Right lobe of liver (tissue), 6 donors: ENCODE data around the gene AKAP7. TPM values are rescaled to one million over a fixed set of nuclear protein-coding genes. Genes with fewer than 3 reads are reported as not detected.

Experiments
- ATAC-seq, 4 donors: fragments of 200-7000 bp; cut with Tn5 transposase; one replicate each; pipeline ENCODE4 v1.9.1; 2020; ENCODE audit warnings: mild to moderate bottlenecking in 4 of 4, moderate library complexity in 4 of 4
- DNase-seq, 3 donors: peaks; one replicate each; pipeline ENCODE4 v3.0.0-alpha.2; 2020
- H3K27ac ChIP-seq, 3 donors: fragments of 200-600 bp; one replicate each; pipeline ENCODE4 v1.8.0; 2022
- H3K27me3 ChIP-seq, 2 donors: fragments of 200-600 bp; one replicate each; pipeline ENCODE4 v1.8.0; 2022
- H3K36me3 ChIP-seq, 4 donors: fragments of 200-600 bp; sonication (generic) in 1 of 4; one replicate each; pipeline versions ENCODE4 v1.5.1 to v1.8.0; 2017 to 2022; ENCODE audit warnings: control low read depth in 1 of 4
- H3K4me1 ChIP-seq, 4 donors: fragments of 200-600 bp; sonication (generic) in 1 of 4; one replicate each; pipeline versions ENCODE4 v1.5.1 to v1.8.0; 2017 to 2022; ENCODE audit warnings: control low read depth in 1 of 4
- H3K4me3 ChIP-seq, 3 donors: fragments of 200-600 bp; one replicate each; pipeline ENCODE4 v1.8.0; 2022
- H3K9me3 ChIP-seq, 4 donors: fragments of 200-600 bp; sonication (generic) in 1 of 4; one replicate each; pipeline versions ENCODE4 v1.5.1 to v1.8.0; 2017 to 2022; ENCODE audit warnings: control low read depth in 1 of 4
- POLR2A ChIP-seq: fragments of 450-650 bp; IDR thresholded peaks from one replicate; pipeline ENCODE4 v1.6.1; 2017; ENCODE audit warnings: antibody characterized with exemption, mild to moderate bottlenecking
- WGBS: methylation state at CpG from one replicate; pipeline ENCODE4 v1.1.6; 2018; ENCODE audit warnings: low coverage, low lambda C conversion rate; ENCODE audit not compliant: insufficient coverage; ENCODE audit errors: missing lambda C conversion rate; 5-methylcytosine and 5-hydroxymethylcytosine counted together
- intact Hi-C, 2 donors: fragments of 100-400 bp; cut with DNase I; formaldehyde crosslinking; loops; one replicate each; pipeline versions ENCODE4 v1.11.2 to v1.14.1; 2022
- total RNA-seq, 6 experiments: library from RNA; depleted of rRNA in 2 of 6; stranded (reverse); fragments of >200 nt in 2 of 6; fragmentation: NEBNext Ultra II Directional in 3 of 6; extraction: Animal tissue kit (Norgen Biotek cat#: 25700) in 3 of 6; gene quantifications; one replicate each; pipeline versions ENCODE4 v1.1.0 to v1.2.4, GENCODE V29; 2016 to 2023
- TF ChIP-seq, protein P1 (sequence below), 4 donors: fragments of 200-600 bp in 3 of 4; fragments of 450-650 bp in 1 of 4; IDR thresholded peaks; one replicate each; pipeline versions ENCODE4 v1.5.1 to v1.8.0; 2016 to 2022; ENCODE audit warnings: antibody characterized with exemption in 4 of 4, mild to moderate bottlenecking in 2 of 4
- donor health status: DM: no; HTN: yes; CAD: no.
- donor health status: DM: no; HTN: no; CAD: no.
- donor health status: DM: no; HTN: no; CAD: no.
- donor health status: DM: no; HTN: yes; CAD: no.
- donor health status: DM: no; HTN: yes; CAD: no.

AKAP7 gene
- total RNA-seq, 6 experiments from 2014 or later = 8.6 to 16.3 (median 12.6) TPM

DNA sequence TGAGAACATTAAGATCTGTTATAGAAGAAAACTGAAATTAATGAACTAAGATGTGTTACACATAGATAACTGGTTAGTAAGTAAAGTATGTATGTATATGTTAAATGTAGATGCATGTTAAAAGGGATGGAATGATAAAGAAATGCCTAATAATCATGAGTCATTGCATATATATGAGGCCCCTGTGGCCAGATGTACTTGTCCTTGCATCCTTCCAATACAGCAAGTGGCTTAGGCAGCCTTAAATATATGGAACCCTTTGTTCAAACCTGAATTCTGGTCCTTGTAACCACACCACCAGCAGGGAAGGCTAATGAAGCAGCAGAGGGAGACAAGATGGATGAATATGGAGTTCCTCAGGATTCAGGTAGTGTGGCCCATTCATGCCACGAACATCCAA, 9.8 kb upstream of the AKAP7 start:
- Histone ChIP-seq H3K9me3 (no peaks in the 10 kb centered on the region), H3K27me3 (no peaks in the 10 kb centered on the region), H3K4me3 (no peak overlapping the region), H3K4me1 (peaks cover 0 to 10% (median 2%) of the 10 kb centered on the region in 4 donors), H3K36me3 (no peaks in the 10 kb centered on the region), H3K27ac (no peak overlapping the region)
- TF ChIP-seq POLR2A = no peak
- TF ChIP-seq, protein P1, sequence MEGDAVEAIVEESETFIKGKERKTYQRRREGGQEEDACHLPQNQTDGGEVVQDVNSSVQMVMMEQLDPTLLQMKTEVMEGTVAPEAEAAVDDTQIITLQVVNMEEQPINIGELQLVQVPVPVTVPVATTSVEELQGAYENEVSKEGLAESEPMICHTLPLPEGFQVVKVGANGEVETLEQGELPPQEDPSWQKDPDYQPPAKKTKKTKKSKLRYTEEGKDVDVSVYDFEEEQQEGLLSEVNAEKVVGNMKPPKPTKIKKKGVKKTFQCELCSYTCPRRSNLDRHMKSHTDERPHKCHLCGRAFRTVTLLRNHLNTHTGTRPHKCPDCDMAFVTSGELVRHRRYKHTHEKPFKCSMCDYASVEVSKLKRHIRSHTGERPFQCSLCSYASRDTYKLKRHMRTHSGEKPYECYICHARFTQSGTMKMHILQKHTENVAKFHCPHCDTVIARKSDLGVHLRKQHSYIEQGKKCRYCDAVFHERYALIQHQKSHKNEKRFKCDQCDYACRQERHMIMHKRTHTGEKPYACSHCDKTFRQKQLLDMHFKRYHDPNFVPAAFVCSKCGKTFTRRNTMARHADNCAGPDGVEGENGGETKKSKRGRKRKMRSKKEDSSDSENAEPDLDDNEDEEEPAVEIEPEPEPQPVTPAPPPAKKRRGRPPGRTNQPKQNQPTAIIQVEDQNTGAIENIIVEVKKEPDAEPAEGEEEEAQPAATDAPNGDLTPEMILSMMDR (IDR thresholded peaks at IDR 0.05) = no peak
- intact Hi-C loops = no loop called here
- DNase-seq (no peak), ATAC-seq (no peak)
- WGBS = 89% methylated on average over 1 of the region's 1 CpG

DNA sequence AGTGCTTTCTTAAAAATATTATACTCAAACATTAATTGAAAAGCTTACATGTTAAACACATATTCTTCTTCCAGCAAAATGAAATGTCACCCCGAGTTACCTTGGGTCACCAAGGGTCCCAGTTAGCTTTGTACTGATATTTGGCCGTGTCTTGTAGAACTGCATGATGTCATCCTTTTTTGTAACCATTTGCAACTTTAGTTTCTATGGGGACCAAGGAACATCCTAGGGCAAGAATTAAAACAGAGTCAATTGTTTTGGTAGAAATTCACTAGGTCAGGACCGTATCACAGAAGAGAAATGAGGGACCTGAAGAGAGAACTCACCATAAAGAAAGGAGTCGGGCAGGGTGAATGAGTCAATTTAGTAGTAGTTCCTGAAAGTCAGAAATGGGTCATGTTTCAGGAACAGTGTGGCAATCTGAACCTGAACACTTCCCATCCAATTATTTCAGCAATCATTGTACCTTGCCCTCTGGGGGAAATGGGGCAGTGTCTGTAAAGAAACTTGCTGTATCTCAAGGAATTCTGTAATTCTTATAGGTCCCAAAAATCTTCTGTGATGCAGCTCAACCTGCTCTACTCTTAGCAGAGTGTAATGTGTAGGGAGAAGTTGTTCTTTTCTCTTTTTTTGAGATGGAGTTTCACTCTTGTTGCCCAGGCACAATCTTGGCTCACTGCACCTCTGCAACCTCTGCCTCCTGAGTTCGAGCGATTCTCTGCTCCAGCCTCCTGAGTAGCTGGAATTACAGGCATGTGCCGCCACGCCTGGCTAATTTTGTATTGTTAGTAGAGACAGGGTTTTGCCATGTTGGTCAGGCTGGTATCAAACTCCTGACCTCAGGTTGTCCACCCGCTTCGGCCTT, 5.3 kb upstream of the AKAP7 start:
- Histone ChIP-seq H3K27me3 (no peaks in the 10 kb centered on the region), H3K36me3 (no peaks in the 10 kb centered on the region), H3K4me1 (peaks cover 0 to 20% (median 2%) of the 10 kb centered on the region in 4 donors), H3K9me3 (no peaks in the 10 kb centered on the region), H3K27ac (peak overlapping the region in 1 of 3 donors; percentile 44), H3K4me3 (no peak overlapping the region)
- peak; percentile 82 to 95 (median 90) for ATAC-seq
- TF ChIP-seq POLR2A = no peak
- TF ChIP-seq, protein P1 (IDR thresholded peaks at IDR 0.05) = no peak
- DNase-seq = no peak
- intact Hi-C loops = no loop called here
- 40% methylated on average over 9 of the region's 10 CpGs for WGBS

DNA sequence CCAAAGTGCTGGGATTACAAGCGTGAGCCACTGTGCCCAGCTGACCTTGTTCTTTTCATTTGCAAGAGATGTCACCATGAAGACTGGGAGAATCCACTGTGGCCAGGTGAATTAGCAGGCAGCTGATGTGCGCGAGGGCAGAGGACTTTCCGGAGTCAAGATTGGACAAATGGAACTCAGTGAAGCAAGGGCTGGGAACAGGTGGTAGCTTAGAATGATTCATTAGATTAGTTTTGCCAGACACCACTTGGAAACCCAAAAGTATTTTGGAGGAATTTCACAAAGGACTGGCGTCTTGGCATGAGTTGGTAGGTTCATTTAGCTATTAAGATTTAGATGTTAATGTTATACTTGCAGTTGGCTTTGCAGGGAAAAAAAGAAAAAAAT, 4.7 kb upstream of the AKAP7 start:
- DNase-seq = no peak
- Histone ChIP-seq H3K4me3 (no peak overlapping the region), H3K27me3 (no peaks in the 10 kb centered on the region), H3K4me1 (peaks cover 0 to 21% (median 2%) of the 10 kb centered on the region in 4 donors), H3K36me3 (no peaks in the 10 kb centered on the region), H3K27ac (peak overlapping the region in 1 of 3 donors; percentile 44), H3K9me3 (no peaks in the 10 kb centered on the region)
- TF ChIP-seq, protein P1 (IDR thresholded peaks at IDR 0.05) = no peak
- no peak for TF ChIP-seq POLR2A
- intact Hi-C loops = no loop called here
- ATAC-seq = no peak
- WGBS = 96% methylated on average over 5 of the region's 5 CpGs

DNA sequence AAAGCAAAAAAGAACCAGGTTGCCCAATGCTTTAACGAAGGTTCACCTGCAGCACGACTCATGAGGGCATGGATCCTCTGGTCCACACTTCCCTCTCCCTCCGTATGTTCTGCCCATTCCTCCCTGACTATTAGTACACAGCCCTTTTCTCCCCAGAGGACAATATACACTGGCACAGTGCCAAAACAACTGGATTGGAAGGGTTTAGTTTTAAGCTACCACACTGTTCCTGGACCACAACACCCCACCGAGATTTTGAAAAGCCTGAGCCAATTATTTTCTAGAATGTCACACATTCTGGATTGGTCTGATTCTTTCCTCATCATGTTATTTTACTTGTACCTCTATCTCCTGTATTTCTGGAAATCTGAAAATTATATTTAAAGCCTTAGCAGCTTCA, 2.9 kb upstream of the AKAP7 start:
- no peak for TF ChIP-seq POLR2A
- TF ChIP-seq, protein P1 (IDR thresholded peaks at IDR 0.05) = no peak
- Histone ChIP-seq H3K27me3 (no peaks in the 10 kb centered on the region), H3K4me1 (peaks cover 0 to 29% (median 2%) of the 10 kb centered on the region in 4 donors), H3K9me3 (no peaks in the 10 kb centered on the region), H3K4me3 (no peak overlapping the region), H3K27ac (no peak overlapping the region), H3K36me3 (no peaks in the 10 kb centered on the region)
- WGBS = 76% methylated on average over 4 of the region's 4 CpGs
- ATAC-seq = no peak
- no peak for DNase-seq
- intact Hi-C loops = no loop called here
